Endodermal cell (in vitro differentiated cells): ENCODE measurements around the gene BPIFB2. TPM values are rescaled to one million over a fixed set of nuclear protein-coding genes. Genes with fewer than 3 reads are reported as not detected.

Experiments
- DNase-seq: peaks from one replicate; pipeline ENCODE4 v3.0.0-alpha.2; 2017
- H3K27ac ChIP-seq: 2 replicates; pipeline ENCODE4 v1.5.1; 2013; ENCODE audit warnings: mild to moderate bottlenecking, low read depth, low read length, moderate library complexity
- H3K27me3 ChIP-seq: 2 replicates; pipeline ENCODE4 v1.6.1; 2013; ENCODE audit warnings: mild to moderate bottlenecking, low read length, moderate library complexity; ENCODE audit not compliant: insufficient read depth, control insufficient read depth, poor library complexity, severe bottlenecking
- H3K36me3 ChIP-seq: 2 replicates; pipeline ENCODE4 v1.7.0; 2013; ENCODE audit warnings: mild to moderate bottlenecking, low read length, moderate library complexity; ENCODE audit not compliant: control insufficient read depth, insufficient read depth
- H3K4me1 ChIP-seq: one replicate; pipeline ENCODE4 v1.7.0; 2013; ENCODE audit warnings: low read length; ENCODE audit not compliant: control insufficient read depth, insufficient read depth
- H3K4me3 ChIP-seq: 2 replicates; pipeline ENCODE4 v1.5.1; 2013; ENCODE audit warnings: mild to moderate bottlenecking, low read length, moderate library complexity
- H3K9ac ChIP-seq: 2 replicates; pipeline ENCODE4 v1.6.1; 2013; ENCODE audit warnings: mild to moderate bottlenecking, low read length, moderate library complexity; ENCODE audit not compliant: poor library complexity, severe bottlenecking; ENCODE audit errors: extremely low read depth
- H3K9me3 ChIP-seq: 2 replicates; pipeline ENCODE4 v1.6.1; 2013; ENCODE audit warnings: mild to moderate bottlenecking, low read length, moderate library complexity; ENCODE audit not compliant: control insufficient read depth
- H3K27ac Mint-ChIP-seq: 2 replicates; pipeline ENCODE4 v1.8.0; 2020; ENCODE audit warnings: mixed read lengths
- H3K27me3 Mint-ChIP-seq: 2 replicates; pipeline ENCODE4 v1.8.0; 2021; ENCODE audit warnings: mild to moderate bottlenecking, mixed read lengths; ENCODE audit not compliant: insufficient read depth
- H3K36me3 Mint-ChIP-seq: 2 replicates; pipeline ENCODE4 v1.8.0; 2020; ENCODE audit warnings: low read depth, mixed read lengths
- H3K4me1 Mint-ChIP-seq: 2 replicates; pipeline ENCODE4 v1.8.0; 2020; ENCODE audit warnings: mixed read lengths
- H3K4me3 Mint-ChIP-seq: 2 replicates; pipeline ENCODE4 v1.8.0; 2020; ENCODE audit warnings: mild to moderate bottlenecking, moderate library complexity, mixed read lengths
- H3K9me3 Mint-ChIP-seq: 2 replicates; pipeline ENCODE4 v1.8.0; 2020; ENCODE audit warnings: mild to moderate bottlenecking, mixed read lengths
- CTCF ChIP-seq: fragments of 200-600 bp; sonication (generic); conservative IDR thresholded peaks from 2 replicates; pipeline ENCODE4 v1.5.0; 2021; ENCODE audit warnings: antibody characterized with exemption, mild to moderate bottlenecking
- WGBS, 2 experiments: methylation state at CpG; one replicate each; pipeline versions ENCODE4 v1.1.5 to v1.1.7; 2013; ENCODE audit warnings: missing lambda C conversion rate in 2 of 2, mixed read lengths in 1 of 2; ENCODE audit not compliant: insufficient coverage in 1 of 2, insufficient read length in 1 of 2; 5-methylcytosine and 5-hydroxymethylcytosine counted together
- total RNA-seq, 2 donors: library from RNA; stranded (reverse); fragmentation: NEBNext Ultra II Directional in 1 of 2; extraction: Animal tissue kit (Norgen Biotek cat#: 25700) in 1 of 2; gene quantifications; 2 replicates in 1 of 2; 3 replicates in 1 of 2; pipeline ENCODE4 v1.2.1, GENCODE V29; 2021

BPIFB2 gene
- total RNA-seq, 2 donors from 2014 or later, result not detected

GRCh38 chr20:33069673-33070072 is 62.2 kb downstream of the BPIFB2 start:
- Mint-ChIP-seq H3K4me1 (peaks cover 2% of the 10 kb centered on the region), H3K27me3 (no peaks in the 10 kb centered on the region)
- 93 to 95% methylated on average over 9 of the region's 9 CpGs for WGBS, 2 experiments

GRCh38 chr20:33070111-33071053 is 62.9 kb downstream of the BPIFB2 start:
- 90 to 95% methylated on average over 13 to 19 of the region's 19 CpGs for WGBS, 2 experiments
- H3K9ac ChIP-seq, result no peak overlapping the region
- H3K36me3 Mint-ChIP-seq, result no peaks in the 10 kb centered on the region
- H3K4me1 ChIP-seq, result no peaks in the 10 kb centered on the region
- no peak for DNase-seq
- H3K4me1 Mint-ChIP-seq, result peaks cover 2% of the 10 kb centered on the region
- H3K36me3 ChIP-seq, result no peaks in the 10 kb centered on the region
- no peak overlapping the region for H3K4me3 ChIP-seq
- no peaks in the 10 kb centered on the region for H3K9me3 Mint-ChIP-seq
- H3K27ac Mint-ChIP-seq, result no peak overlapping the region
- no peaks in the 10 kb centered on the region for H3K27me3 ChIP-seq
- no peaks in the 10 kb centered on the region for H3K9me3 ChIP-seq
- H3K27ac ChIP-seq, result no peak overlapping the region
- TF ChIP-seq CTCF, result no peak
- no peak overlapping the region for H3K4me3 Mint-ChIP-seq
- H3K27me3 Mint-ChIP-seq, result peaks cover 2% of the 10 kb centered on the region

More at GRCh38 chr20:33069673-33070072, 62.2 kb downstream of the BPIFB2 start:
- Mint-ChIP-seq H3K27ac (no peak overlapping the region), H3K9me3 (no peaks in the 10 kb centered on the region), H3K4me3 (no peak overlapping the region), H3K36me3 (no peaks in the 10 kb centered on the region)
- H3K9me3 ChIP-seq, result no peaks in the 10 kb centered on the region
- H3K27me3 ChIP-seq, result no peaks in the 10 kb centered on the region
- H3K36me3 ChIP-seq, result no peaks in the 10 kb centered on the region
- H3K4me3 ChIP-seq, result no peak overlapping the region
- no peak overlapping the region for H3K27ac ChIP-seq
- no peak for TF ChIP-seq CTCF
- DNase-seq, result no peak
- H3K4me1 ChIP-seq, result no peaks in the 10 kb centered on the region
- H3K9ac ChIP-seq, result no peak overlapping the region

- no peaks in the 10 kb centered on the region for H3K27me3 ChIP-seq
- H3K4me3 Mint-ChIP-seq, result no peak overlapping the region
- TF ChIP-seq CTCF, result no peak
- H3K27me3 Mint-ChIP-seq, result peaks cover 2% of the 10 kb centered on the region
- no peaks in the 10 kb centered on the region for H3K9me3 ChIP-seq
- no peak overlapping the region for H3K4me3 ChIP-seq
- H3K36me3 Mint-ChIP-seq, result no peaks in the 10 kb centered on the region
- no peaks in the 10 kb centered on the region for H3K36me3 ChIP-seq
- H3K4me1 Mint-ChIP-seq, result peaks cover 2% of the 10 kb centered on the region
- H3K9me3 Mint-ChIP-seq, result no peaks in the 10 kb centered on the region
- H3K27ac ChIP-seq, result no peak overlapping the region
- H3K9ac ChIP-seq, result no peak overlapping the region
- H3K4me1 ChIP-seq, result no peaks in the 10 kb centered on the region
- WGBS, 2 experiments, result 81 to 83% methylated on average over 4 of the region's 5 CpGs
- no peak for DNase-seq
- H3K27ac Mint-ChIP-seq, result no peak overlapping the region
Measured at GRCh38 chr20:33071198-33071597, 63.7 kb downstream of the BPIFB2 start.
